HepG2 (cell line): Measurements from ENCODE around the gene C1QL2.

Experiments
- CBFB ChIP-seq: sonication (generic); formaldehyde crosslinking; IDR thresholded peaks from 2 replicates; pipeline ENCODE4 v1.4.0; 2020; ENCODE audit warnings: missing genetic modification reagents
- ZNF274 ChIP-seq: sonication (generic); formaldehyde crosslinking; IDR thresholded peaks from 2 replicates; pipeline ENCODE4 v1.5.1; 2020; ENCODE audit warnings: mild to moderate bottlenecking, missing genetic modification reagents

GRCh38 chr2:119157850-119158511 is 570 bp downstream of the C1QL2 start:
- TF ChIP-seq ZNF274 (CRISPR knock-in tag): no peak
- TF ChIP-seq CBFB: no peak
